HUDEP-2 (cell line): ENCODE results near the gene RHBDD1.

Experiments used
- DNase-seq, 76 experiments: peaks; one replicate each; lab custom pipeline; 2025; ENCODE audit not compliant: unreplicated experiment in 76 of 76; lab: John Stamatoyannopoulos, UW

The RHBDD1 gene, protein sequence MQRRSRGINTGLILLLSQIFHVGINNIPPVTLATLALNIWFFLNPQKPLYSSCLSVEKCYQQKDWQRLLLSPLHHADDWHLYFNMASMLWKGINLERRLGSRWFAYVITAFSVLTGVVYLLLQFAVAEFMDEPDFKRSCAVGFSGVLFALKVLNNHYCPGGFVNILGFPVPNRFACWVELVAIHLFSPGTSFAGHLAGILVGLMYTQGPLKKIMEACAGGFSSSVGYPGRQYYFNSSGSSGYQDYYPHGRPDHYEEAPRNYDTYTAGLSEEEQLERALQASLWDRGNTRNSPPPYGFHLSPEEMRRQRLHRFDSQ

DNA sequence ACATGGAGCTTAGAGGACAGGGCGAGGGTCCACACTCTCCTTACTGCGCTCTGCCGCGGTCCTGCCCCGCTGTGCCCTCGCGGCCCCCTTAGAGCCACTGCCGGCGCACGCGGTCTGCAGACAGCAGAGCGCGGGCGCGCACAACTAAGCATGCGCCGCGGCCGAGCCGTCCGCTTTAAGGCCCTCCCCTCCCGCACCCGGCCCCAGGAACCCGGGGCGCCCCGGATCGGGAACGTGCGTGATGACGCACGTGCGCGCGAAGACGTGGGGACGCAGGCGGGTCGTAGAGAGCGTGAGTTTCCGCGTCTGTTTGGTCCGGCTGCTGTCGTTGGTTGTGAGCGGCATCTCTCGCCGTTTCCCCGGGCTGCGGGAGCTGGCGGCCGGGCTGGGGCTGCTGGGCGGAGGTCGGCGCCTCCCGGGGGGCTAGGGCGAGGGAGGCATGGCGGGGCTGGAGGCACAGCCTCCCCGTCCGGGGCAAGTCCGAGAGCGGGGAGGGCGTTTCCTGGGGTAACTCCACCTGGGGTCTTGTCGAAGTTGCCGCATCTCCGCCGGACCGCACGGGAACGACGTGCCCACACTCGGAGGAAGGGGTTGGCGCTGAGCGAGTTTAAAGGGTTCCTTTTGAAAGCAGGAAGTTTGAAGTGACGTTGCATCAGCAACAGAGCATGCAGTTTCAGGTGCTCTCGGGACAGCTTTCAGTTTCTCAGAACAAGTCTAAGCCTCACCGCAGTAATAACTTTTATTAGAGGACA, at the start of gene RHBDD1:
TSS of gene RHBDD1 (plus strand) at position 259 of the 752 bp plus-strand sequence. CDS start 28,640 bp downstream, outside the sequence.
- DNase-seq: peak; percentile 35 to 92 (median 86)

DNA sequence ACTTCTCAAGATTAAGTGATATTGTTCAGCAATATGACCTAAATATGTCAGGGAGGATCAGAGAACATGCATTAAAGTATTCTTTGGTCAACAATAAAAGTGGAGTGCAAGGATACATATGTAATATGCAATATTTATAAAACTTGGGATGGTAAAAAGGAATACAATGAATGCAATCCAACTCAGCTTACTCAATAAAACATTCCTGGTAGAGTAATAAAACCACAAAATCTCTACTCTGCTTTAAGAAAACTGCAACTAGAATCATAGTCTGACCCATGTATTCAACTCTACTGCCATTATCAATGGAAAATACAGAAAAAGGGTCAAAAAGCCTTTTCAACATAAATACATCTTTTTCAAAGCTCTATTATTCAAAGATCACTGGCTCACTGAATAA, 47.8 kb upstream of the RHBDD1 start:
- no peak for DNase-seq

- no peak for DNase-seq
Measured at GRCh38 chr2:226788881-226789490, 46.9 kb upstream of the RHBDD1 start.

DNA sequence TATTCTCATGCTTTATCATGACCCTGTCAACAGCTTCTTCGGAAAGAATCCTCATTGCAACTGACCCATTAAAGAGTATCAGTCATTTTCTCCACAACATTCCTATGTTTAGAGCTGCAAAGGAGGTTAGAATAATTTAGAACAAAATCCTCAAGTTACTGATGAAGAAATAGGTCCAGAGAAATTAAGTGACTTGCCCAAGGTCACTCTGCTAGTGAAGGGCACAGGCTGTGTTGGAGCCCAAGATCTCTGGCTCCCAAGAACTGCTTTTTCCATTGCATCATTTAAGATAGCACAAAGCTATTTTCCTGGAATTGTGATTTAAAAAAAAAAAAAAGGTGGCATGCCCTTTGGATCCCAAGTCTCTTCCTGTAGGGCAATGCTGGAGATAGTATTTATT, 45.8 kb upstream of the RHBDD1 start:
- no peak for DNase-seq

GRCh38 chr2:226790431-226790830, 45.4 kb upstream of the RHBDD1 start:
- no peak for DNase-seq

DNA sequence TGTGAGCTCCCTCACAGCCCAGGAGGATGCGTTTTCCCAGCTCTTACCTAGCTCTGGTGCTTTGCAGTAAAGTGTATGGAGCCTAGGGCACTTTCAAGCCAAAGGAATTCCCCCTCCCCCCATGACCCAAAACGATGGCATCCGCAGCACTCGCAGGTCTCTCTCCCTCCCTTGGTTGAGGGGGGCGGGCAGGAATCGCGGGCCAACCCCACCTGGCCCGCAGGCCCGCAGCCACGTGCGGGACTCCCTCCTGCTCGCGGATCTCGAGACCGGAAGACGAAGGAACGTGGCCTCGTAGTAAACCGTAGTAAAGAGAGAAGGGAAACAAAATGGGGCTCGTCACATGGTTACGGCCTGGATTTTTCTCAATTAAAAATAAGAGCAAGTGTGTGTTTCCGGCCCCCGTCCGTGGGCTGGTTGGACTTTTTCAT, 44.8 kb upstream of the RHBDD1 start:
- DNase-seq: peak in 22 of 76 experiments; percentile 7 to 69 (median 42)

- DNase-seq: peak in 75 of 76 experiments; percentile 28 to 91 (median 82)
Measured at GRCh38 chr2:226791487-226792081, 44.3 kb upstream of the RHBDD1 start.

GRCh38 chr2:226792155-226792881, 43.5 kb upstream of the RHBDD1 start:
- DNase-seq: no peak

DNA sequence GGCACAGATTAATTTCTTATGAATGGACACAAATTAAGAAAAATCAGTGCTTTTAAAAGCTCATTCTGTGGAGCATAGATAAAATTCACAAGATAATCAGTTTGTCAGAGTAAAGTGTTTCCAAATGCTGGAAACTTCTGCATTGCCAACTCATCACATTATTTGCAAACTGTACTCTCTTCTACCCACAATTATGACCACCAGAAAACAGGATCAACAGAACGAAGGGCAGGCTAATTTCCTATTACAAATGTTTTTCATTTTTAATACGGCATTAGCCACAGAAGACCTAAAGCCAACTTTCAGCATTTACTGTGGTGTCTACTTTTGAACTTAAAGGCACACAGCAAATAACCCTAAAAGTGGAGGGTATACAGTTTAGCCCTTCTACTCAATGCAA, 42.2 kb upstream of the RHBDD1 start:
- no peak for DNase-seq

DNA sequence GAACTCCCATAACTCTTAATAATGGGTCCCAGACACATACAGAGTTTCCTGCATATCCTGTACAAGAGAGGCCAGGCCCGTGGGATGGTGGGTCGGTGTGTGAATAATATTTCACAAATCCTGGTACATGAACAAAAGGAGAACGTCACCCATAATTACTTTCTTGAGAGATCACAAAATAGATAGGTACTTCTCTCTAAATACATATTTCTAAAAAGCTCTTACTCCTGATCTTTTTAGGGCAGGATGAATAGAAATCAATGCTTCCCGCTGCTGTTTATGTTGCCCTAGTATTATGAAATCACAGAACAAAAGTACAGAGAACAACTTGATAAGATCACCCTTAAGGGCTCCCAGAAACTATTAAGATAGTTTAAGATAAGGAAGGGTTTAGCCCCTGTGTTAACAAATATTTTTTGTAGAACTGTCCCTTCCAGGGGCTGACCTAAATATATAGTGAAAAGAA, 41.6 kb upstream of the RHBDD1 start:
- DNase-seq: no peak

- DNase-seq: peak in 1 of 76 experiments; percentile 1
Measured at GRCh38 chr2:226794751-226795171, 41.1 kb upstream of the RHBDD1 start.

DNA sequence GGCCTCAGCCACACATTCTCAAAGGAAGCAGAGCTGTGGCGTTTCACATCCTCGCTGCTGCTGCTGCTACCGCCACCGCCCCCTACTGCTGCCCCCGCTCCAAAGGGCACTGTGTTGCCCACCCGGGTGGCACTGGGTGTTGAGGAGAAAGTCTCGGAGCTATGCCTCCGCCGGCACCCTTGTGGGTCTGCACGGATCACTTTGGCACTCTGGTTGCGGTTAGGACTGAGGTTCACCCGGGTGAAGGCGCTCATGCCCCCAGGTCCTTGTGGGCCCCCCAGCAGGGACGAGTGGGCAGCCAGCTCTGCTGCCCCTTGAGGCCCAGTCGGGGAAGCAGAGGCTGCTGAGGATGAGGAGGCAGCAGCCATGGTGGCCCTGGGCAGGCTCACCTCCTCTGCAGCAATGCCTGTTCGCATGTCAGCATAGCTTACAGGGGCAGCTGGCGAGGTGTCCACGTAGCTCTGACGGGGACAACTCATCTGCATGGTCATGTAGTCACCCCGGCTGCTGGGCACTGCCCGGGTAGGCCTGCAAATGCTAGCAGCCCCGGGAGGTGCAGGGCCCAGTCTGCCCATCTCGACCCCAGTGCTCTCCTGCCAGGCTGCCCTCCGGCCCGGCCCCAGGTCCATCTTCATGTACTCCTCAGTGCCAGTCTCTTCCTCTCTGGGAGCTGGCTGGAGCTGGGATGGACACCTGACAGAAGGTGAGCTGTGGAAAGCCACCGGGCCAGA, 40.4 kb upstream of the RHBDD1 start:
- no peak for DNase-seq

DNA sequence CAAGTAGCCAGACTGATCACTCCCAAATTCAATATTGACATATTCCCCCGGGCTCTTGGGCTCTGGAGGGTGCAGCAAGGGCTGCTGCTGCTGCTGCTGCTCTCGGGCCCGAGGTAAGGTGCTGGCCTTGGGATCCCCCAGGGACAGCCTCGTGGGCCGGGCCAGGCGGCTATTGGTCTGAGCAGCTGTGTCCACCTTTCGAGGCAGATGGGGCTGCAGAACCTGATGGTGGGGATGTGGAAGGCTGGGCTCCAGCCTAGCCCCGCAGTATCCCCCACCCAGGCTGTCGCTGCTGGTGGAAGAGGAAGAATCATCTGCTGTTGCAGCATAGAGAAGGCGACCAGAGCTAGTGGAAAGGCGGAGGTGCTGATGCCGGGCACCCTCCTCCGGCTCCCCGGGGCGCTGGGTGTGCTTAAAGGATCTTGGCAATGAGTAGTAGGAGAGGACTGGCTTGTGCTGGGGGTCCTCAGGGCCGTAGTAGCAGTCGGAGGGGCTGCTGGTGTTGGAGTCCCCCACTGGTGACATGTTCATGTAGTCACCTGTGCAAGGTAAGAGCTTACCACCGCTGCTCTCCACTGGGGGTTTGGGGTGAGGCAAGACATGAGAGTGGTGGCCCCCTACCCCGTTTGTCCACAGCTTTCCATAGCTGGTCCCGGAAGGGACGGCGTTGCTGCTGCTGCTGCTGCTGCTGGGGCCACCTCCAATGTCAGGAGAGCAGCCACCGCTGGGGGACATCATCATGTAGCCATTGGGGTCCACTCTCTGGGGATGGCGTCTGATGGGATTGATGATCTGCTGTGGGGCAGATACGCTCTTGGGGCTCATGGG, 39.6 kb upstream of the RHBDD1 start:
- no peak for DNase-seq

DNA sequence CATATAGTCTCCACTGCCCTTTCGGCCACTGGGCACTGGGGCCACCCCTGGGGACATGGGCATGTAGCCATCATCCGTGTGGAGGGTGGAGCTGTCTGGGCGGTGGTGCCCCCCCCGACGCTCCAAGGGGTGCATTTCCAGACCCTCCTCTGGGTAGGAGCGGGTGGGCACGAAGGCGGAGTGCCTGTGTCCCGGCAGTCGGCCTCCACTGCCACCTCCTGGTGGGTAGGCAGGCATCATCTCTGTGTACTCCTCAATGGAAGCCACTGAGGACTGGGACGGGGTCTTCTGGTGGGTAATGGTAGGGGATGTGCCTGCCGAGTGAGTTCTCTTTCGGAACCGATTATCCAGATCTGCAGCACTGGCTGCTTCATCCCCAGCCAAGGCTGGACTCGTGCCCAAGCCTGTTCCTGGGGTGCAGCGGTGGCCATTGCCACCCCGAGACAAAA, 39.0 kb upstream of the RHBDD1 start:
- DNase-seq: no peak

- DNase-seq: no peak
Measured at GRCh38 chr2:226797289-226797988, 38.4 kb upstream of the RHBDD1 start.

DNA sequence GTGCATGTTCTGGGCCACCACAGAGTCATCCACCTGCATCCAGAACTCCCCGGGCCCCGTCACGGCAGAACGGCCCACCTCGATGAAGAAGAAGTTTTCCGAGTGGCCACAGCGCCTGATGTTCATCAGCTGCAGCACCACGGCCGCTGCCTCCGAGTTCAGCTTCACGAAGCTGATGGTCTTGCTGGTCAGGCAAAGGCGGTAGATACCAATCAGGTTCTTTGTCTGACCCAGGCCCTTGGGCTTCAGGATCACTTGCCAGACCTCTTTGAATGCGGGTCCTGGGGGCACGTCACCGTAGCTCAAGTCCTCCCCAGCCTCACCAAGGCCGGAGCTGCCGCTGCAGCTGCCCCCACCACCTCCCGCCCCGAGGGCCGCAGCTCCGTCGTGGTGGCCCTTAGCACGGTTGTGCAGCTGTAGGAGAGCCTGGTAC, 37.8 kb upstream of the RHBDD1 start:
- no peak for DNase-seq

DNA sequence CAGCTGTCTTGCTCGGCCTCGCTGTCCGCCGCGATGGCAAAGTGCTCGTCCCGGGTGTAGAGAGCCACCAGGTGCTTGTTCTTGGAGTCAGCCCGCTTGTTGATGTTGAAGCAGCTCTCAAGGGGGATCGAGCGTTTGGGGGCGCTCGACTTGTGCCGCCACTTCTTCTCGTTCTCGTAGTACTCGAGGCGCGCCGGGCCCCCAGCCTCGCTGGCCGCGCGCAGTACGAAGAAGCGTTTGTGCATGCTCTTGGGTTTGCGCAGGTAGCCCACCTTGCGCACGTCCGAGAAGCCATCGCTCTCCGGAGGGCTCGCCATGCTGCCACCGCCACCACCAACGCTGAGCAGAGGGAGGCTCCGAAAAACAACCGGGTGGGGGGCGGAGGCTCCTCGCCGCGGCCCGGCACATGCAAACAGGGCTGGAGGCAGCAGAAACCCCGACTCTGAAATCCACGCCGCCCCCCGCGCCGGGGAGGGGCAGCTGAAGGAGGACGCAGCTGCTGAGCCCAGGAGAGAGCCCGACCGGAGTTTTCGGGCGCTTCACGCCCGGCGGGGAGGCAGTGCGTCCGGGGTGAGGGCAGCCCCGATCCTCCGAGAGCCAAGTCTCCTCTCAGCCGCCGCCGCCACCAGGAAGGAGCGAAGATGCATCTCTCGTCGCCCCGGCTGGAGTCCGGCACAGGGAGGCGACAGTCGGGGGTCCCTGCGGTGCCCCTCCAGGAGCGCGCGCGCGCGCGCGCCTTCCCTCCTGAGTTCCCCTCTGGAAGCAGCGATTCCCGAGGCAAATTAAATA, 37.2 kb upstream of the RHBDD1 start:
- peak in 13 of 76 experiments; percentile 6 to 49 (median 30) for DNase-seq
